ENCODE results near the gene BRD2.

GRCh38 chr6:32946893-32947292 is 21.5 kb upstream of the BRD2 start:
- TF ChIP-seq CHD2 (IDR thresholded peaks at IDR 0.05; ENCODE audit: low read length, partially characterized antibody): no peak
- TF ChIP-seq JUN (IDR thresholded peaks at IDR 0.05): no peak
- TF ChIP-seq SMC3 (IDR thresholded peaks at IDR 0.05): no peak
- TF ChIP-seq, protein P1, sequence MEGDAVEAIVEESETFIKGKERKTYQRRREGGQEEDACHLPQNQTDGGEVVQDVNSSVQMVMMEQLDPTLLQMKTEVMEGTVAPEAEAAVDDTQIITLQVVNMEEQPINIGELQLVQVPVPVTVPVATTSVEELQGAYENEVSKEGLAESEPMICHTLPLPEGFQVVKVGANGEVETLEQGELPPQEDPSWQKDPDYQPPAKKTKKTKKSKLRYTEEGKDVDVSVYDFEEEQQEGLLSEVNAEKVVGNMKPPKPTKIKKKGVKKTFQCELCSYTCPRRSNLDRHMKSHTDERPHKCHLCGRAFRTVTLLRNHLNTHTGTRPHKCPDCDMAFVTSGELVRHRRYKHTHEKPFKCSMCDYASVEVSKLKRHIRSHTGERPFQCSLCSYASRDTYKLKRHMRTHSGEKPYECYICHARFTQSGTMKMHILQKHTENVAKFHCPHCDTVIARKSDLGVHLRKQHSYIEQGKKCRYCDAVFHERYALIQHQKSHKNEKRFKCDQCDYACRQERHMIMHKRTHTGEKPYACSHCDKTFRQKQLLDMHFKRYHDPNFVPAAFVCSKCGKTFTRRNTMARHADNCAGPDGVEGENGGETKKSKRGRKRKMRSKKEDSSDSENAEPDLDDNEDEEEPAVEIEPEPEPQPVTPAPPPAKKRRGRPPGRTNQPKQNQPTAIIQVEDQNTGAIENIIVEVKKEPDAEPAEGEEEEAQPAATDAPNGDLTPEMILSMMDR (IDR thresholded peaks at IDR 0.05): no peak
- no peak for TF ChIP-seq RFX5 (IDR thresholded peaks at IDR 0.05)
